Peyer's patch (tissue), 4 donors: ENCODE measurements around the gene NACC1. TPM values are rescaled to one million over a fixed set of nuclear protein-coding genes. Genes with fewer than 3 reads are reported as not detected.

Experiments used
- DNase-seq, 3 donors: peaks; one replicate each; pipeline ENCODE4 v3.0.0-alpha.2; 2017 to 2019
- H3K27ac ChIP-seq, 4 donors: fragments of 200-600 bp; sonication (generic); one replicate each; pipeline ENCODE4 v1.5.1; 2016 to 2019
- H3K27me3 ChIP-seq, 2 donors: fragments of 200-600 bp; sonication (generic); one replicate each; pipeline ENCODE4 v1.5.1; 2019
- H3K36me3 ChIP-seq, 3 donors: fragments of 200-600 bp; sonication (generic); one replicate each; pipeline ENCODE4 v1.5.1; 2016 to 2019
- H3K4me1 ChIP-seq, 4 donors: fragments of 200-600 bp; sonication (generic); one replicate each; pipeline ENCODE4 v1.5.1; 2016 to 2019
- H3K4me3 ChIP-seq, 4 donors: fragments of 200-600 bp; sonication (generic); 1 replicate in 3 of 4; 2 replicates in 1 of 4; pipeline ENCODE4 v1.5.1; 2016 to 2019; ENCODE audit warnings: mild to moderate bottlenecking in 1 of 4
- H3K9me3 ChIP-seq, 4 donors: fragments of 200-600 bp; sonication (generic); one replicate each; pipeline ENCODE4 v1.5.1; 2016 to 2019; ENCODE audit warnings: mild to moderate bottlenecking in 1 of 4
- CTCF ChIP-seq, 6 experiments: fragments of 450-650 bp in 4 of 6; fragments of 200-600 bp in 2 of 6; sonication (generic) in 1 of 6; IDR thresholded peaks; one replicate each; pipeline ENCODE4 v1.5.1; 2017 to 2019; ENCODE audit warnings: antibody characterized with exemption in 6 of 6, mild to moderate bottlenecking in 3 of 6, moderate library complexity in 1 of 6
- POLR2A ChIP-seq, 2 donors: fragments of 450-650 bp; IDR thresholded peaks; one replicate each; pipeline ENCODE4 v1.5.1; 2017; ENCODE audit warnings: antibody characterized with exemption in 2 of 2, mild to moderate bottlenecking in 2 of 2, moderate library complexity in 2 of 2
- total RNA-seq, 4 donors: library from RNA; depleted of rRNA; stranded (reverse); fragments of >200 nt; gene quantifications; one replicate each; pipeline ENCODE4 v1.1.0, GENCODE V29; 2016

Gene NACC1
- 10 to 100 TPM; 21.5 to 48.0 (median 37.1) TPM for total RNA-seq

- DNase-seq: peak; percentile 84 to 94 (median 92)
- Histone ChIP-seq H3K4me3 (peak within 1 kb of the TSS; percentile 83 to 100 (median 93)), H3K9me3 (no peaks in the 10 kb centered on the region), H3K4me1 (peaks cover 0 to 39% (median 18%) of the 10 kb centered on the region in 4 donors), H3K27ac (peak within 1 kb of the TSS; percentile 66 to 82 (median 71)), H3K27me3 (no peaks in the 10 kb centered on the region), H3K36me3 (peaks cover 0 to 14% (median 0%) of the 10 kb centered on the region in 3 donors)
- TF ChIP-seq POLR2A (IDR thresholded peaks at IDR 0.05) (no peak), CTCF (IDR thresholded peaks at IDR 0.05) (no peak)
These were observed at the start of gene NACC1 for GRCh38 chr19:13117772-13118423. Gene NACC1, plus strand, starts transcription at chr19:13118264. Its CDS starts 16,944 bp downstream, at chr19:13135208.

- no peak overlapping the region for H3K27ac ChIP-seq
- H3K4me3 ChIP-seq: no peak overlapping the region
- H3K9me3 ChIP-seq: no peaks in the 10 kb centered on the region
- TF ChIP-seq CTCF (IDR thresholded peaks at IDR 0.05) (peak in 1 of 6 experiments; percentile 9), POLR2A (IDR thresholded peaks at IDR 0.05) (no peak)
- H3K4me1 ChIP-seq: peaks cover 0 to 50% (median 3%) of the 10 kb centered on the region in 4 donors
- H3K27me3 ChIP-seq: no peaks in the 10 kb centered on the region
- no peak for DNase-seq
- H3K36me3 ChIP-seq: peaks cover 0 to 12% (median 0%) of the 10 kb centered on the region in 3 donors
These were observed 48.4 kb upstream of the NACC1 start for GRCh38 chr19:13069415-13070359.

GRCh38 chr19:13070425-13071140, 47.5 kb upstream of the NACC1 start:
- H3K4me1 ChIP-seq: peaks cover 0 to 44% (median 3%) of the 10 kb centered on the region in 4 donors
- TF ChIP-seq POLR2A (IDR thresholded peaks at IDR 0.05): no peak
- TF ChIP-seq CTCF (IDR thresholded peaks at IDR 0.05): no peak
- H3K36me3 ChIP-seq: peaks cover 0 to 12% (median 0%) of the 10 kb centered on the region in 3 donors
- no peaks in the 10 kb centered on the region for H3K27me3 ChIP-seq
- H3K9me3 ChIP-seq: no peaks in the 10 kb centered on the region
- no peak overlapping the region for H3K27ac ChIP-seq
- no peak for DNase-seq
- H3K4me3 ChIP-seq: no peak overlapping the region

GRCh38 chr19:13071444-13072187, 46.4 kb upstream of the NACC1 start:
- H3K4me3 ChIP-seq: no peak overlapping the region
- peaks cover 0 to 12% (median 0%) of the 10 kb centered on the region in 3 donors for H3K36me3 ChIP-seq
- no peaks in the 10 kb centered on the region for H3K9me3 ChIP-seq
- no peaks in the 10 kb centered on the region for H3K27me3 ChIP-seq
- H3K4me1 ChIP-seq: peaks cover 0 to 38% (median 3%) of the 10 kb centered on the region in 4 donors
- H3K27ac ChIP-seq: no peak overlapping the region
- no peak for TF ChIP-seq POLR2A (IDR thresholded peaks at IDR 0.05)
- TF ChIP-seq CTCF (IDR thresholded peaks at IDR 0.05): no peak
- no peak for DNase-seq
